GM18520 (cell line): Measurements from ENCODE around the gene RHBDF2.
"Not testable (repeated sequence)": the region's sequence is repeated elsewhere in the genome, so short reads cannot be mapped to it uniquely, and the experiment has no call there.

Experiments
- ATAC-seq: cut with Tn5 transposase; IDR thresholded peaks from one replicate; pipeline ENCODE4 v1.9.1; 2021; ENCODE audit not compliant: unreplicated experiment

Gene RHBDF2

GRCh38 chr17:76538281-76538931 lies 37.2 kb upstream of the RHBDF2 start:
- ATAC-seq, result no peak

GRCh38 chr17:76537578-76538280 lies 36.5 kb upstream of the RHBDF2 start, which contains the start of gene CYGB:
TSS of gene CYGB (minus strand) at chr17:76537709. CDS start at chr17:76537542, 167 bp downstream.
- no peak for ATAC-seq

DNA sequence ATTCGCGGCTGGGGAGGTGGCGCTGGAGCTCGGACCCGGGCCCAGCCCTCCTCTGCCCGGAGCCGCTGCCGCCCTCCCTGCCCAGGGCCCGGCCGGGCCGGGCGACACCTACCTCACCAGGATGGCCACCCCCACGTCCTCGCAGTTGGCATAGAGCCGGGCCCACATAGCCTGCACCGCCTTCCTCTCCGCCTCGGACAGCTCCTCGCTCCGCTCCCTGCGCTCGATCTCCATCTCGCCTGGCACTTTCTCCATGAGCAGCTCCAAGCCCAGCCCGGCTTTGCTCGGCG lies 36.0 kb upstream of the RHBDF2 start:
- ATAC-seq, result no peak

DNA sequence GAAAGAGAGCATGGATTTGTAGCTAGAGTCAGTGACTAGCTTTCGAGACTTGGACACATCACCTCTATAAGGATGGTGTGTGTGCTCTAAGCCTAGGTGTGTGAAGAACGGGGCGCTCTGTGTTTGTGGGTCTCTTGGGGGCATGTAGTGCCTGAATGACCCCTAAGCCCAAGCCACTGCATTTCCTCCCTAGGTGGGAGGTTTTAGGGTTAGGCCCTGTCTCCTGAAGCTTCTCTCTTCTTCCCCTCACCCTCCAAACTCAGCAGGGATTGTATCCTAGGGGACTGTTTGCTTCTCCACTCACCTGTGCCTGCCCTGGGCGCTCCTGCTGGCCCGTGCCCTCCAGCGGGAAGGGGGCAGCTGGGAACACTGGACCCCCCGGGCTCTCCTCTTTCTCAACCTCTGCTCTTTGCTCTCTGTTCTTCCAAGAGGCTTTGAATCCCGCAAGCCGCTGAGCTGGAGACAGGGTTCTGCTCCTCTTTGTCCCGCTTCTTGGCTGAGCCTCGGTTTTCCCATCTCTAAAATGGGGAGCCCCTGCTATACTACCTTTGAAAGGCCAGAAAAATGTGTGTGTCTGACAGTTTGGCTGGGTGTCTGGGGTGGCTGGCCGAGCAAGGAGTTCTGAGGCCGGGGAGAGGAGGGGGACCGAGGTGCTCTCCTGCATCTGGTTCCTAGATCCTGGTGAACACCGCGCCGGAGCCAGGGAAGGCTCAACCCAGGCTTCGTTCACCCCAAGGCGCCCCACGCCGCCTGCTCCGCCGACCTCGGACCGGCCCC lies 35.5 kb upstream of the RHBDF2 start:
- no peak for ATAC-seq

DNA sequence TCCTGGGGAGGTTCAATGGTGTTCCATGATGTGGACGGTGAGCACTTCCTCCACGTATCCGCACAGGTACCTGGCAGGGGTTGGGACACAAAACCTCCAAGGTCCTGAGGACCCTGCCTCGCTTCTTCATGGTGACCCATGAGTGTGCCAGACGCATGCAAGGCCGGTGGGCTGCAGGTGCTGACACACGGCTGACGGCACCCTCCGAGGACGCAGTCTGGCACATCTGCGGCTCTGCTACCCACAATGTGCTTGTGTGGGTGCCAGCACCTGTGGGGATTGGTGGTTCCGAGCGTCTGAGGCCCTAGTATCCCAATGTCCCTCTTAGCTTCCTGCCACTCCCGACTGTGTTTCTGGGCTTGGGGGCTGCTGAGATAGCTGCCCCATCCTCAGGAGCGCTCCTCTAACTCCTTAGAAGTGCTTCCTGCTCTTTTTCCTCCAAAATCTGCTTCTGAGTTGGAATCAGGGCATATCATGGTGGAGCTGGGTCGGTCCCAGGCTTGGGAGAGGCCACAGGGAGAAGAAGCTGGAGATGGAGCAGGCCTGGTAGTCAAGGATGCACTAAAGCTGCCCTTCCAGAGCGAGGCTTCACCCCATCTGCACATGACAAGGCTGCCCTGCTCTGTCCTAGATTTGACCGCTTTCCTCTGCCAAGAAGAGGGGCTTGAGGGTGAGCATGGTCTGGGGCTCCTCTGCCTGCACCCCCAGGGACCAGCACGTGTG lies 34.7 kb upstream of the RHBDF2 start:
- ATAC-seq, result no peak

DNA sequence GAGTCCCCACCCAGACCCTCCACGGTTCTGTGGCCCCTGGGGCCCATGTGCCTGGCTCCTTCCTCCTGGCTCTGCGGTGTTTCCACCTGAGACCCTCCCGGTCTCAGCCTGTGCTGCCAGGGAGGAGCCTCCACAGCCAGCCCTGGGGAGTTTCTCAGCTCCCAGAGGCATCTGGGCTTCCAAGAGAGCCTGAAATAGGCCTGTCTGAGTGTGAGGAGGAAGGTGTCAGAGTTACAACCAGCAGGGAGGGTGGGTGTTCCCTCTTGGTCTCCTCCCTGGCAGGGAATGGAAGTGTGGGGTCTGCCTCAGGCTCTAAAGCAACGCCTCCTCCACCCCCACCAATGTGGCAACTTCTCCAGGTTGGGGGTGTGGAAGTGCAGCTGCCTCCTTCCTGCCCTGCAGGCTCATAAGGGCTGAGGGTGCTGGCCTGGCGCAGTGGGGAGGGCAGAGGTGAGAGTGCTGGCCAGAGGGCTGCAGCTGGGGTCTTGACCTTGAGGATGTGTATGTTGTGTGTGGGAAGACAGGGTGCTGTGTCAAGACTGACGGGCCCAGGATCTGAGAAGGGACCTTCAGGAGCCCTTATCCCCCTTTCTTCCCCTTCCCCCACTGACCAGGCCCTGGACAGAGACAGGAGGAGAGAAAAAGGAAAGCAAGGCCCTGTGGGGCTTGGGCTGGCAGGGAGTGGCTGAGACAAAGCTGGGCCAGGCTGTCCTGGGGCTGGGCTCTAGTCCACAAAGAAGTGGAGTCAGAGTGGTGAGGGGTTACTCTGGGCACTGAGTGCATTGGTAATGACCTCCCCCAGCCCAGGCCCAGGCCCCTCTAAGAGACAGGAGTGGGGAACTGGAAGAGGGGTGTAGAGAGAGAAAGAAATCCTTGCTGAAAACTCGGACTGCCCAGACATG lies 33.9 kb upstream of the RHBDF2 start:
- ATAC-seq, result no peak

DNA sequence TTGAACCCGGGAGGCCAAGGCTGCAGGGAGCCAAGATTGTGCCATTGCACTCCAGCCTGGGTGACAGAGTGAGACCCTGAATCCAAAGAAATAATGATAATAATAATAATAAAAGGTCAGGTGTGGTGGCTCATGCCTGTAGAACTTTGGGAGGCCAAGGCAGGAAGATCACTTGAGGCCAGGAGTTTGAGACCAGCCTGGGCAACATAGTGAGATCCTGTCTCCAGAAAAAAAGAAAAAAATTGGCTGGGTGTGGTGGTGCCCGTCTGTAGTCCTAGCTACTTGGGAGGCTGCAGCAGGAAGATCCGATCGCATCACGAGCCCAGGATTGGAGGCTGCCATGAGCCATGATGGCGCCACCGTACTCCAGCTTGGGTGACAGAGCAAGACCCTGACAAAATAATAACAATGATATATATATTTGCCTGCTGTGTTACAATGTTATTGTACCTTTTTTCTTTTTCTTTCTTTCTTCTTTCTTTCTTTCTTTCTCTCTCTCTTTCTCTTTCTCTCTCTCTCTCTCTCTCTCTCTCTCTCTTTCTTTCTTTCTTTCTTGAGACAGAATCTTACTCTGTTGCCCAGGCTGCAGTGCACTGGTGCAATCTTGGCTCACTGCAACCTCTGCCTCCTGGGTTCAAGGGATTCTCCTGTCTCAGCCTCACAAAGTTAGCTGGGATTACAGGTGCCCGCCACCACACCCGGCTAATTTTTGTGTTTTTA lies 32.6 kb upstream of the RHBDF2 start:
- not testable (repeated sequence) for ATAC-seq

GRCh38 chr17:76532072-76532651 lies 30.9 kb upstream of the RHBDF2 start:
- ATAC-seq, result no peak

DNA sequence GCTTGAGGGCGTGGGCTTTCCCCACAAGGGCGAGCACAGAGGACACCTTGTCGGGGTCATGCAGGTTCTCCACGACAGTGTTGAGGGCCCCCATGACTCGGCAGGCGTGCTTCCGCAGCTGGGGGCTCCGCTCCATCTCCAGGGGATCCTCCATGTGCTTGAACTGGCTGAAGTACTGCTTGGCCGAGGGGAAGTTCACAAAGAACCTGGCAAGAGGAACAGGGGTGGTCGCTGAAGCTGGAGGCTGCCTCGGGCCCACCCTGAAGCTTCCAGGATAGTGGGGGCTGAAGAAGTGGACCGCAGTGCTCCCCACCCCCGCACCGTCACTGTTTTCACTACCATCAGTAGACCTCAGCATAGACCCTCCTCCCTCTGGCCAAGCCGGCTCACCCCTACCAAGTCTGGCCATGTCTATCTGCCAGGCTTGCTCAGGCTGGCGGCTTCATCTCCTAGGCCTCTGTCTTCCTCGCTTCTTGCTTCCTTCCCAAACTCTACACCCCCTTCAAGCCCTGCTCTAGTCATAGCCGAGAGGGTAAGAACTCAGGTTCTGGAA lies 30.3 kb upstream of the RHBDF2 start:
- ATAC-seq, result no peak

GRCh38 chr17:76530811-76531485 lies 29.7 kb upstream of the RHBDF2 start:
- ATAC-seq, result no peak

DNA sequence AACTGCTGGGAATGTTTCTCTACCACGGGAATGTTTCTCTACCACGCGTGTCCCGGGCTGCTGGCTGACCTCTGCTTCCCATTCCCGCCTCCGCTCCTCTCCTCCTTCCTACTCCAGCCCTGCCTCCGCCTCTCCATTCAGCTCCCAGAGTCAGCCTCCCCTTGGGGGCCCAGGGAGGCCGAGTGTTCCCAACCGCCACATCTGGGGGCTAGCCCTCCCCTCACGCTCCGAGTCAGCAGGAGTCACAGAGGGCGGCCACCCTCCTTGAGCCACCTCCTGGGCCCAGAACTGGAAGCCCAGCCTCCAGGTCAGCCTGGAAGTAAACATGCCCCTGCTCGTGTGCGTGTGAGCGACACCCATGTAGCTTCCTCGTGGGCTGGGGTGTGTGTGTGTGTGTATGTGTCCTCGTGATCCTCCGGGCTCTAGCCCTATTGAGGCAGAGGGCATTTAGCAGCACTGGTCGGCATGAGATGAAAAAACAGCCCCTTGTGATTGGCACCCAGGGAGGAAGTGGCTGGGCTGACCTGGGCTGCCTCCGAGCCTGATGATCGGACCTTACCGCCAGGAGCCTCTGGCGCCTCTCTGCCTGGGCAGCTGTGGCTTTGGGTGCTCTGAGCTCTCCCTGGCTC lies 29.0 kb upstream of the RHBDF2 start:
- ATAC-seq, result no peak

DNA sequence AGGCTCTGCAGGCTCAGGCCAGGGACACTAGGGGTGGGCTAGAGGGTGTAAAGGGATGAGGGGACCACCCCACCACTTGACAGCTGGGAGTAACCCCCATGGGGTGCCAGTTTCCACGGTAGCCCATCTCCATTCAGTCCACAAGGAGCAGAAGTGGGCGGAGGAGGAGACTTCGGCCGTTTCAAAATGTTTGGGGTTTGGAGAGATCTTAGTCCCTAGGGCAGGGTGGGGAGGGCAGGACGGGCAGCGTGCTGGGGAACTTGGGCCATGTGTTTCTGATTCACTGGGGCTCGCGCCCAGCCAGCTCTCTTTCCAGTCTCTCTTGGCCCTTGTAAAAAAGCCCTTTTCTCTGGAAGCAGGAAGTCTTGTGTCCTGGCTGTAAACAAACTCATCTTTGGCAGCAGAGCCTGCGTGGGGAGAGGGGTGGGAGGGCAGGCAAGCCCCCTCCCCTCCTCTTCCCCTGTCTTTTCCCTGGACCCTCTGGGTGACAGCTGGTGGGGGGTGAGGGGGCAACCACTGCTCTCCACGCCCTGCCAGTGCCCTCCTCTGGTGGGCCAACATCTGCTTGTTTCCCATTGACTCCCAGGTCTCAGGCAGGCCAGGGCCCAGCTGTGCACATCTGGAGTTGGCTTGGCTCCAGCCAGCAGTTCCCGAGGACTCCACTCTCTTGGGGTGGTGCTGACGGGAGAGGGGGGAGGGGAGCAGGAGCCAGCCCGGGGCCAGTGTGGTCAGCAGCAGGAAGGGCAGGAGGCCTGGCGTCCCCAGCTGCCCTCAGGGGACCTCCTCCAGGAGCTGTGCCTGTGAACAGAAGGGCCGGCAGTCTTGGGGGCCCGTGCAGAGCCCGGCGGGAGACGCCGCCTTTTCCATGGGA lies 28.2 kb upstream of the RHBDF2 start:
- no peak for ATAC-seq

DNA sequence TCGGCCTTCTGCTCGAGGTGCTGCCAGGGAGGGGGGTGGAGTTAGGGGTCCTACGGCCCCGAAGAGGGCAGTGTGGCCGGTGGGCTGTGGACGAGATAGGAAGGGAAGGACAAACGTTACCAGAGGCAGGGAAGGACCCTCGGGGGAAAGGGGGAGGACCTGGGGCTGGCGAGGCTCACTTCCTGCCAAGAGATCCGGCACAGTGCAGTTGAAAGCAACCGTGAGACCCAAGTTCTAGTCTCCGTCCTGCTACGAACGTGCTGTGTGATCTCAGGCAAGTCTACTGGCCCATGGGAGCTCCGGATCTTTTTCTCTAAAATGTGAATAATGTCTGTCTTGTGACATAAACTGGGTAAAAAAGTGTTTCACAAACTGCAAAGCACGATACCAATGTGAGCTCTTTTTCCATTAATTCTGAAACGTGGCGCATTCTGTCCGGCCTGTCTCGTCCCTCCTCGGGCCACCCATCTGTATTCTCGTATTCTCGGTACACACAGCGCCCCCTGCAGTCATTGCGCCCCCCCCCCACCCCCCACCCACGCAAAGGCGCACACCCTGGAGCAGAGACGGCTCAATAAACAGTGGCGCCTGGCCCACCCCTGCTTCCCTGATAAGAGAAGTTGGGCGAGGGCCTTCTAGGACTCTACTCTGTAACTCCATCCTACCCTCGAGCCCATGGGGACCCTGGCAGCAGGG lies 27.5 kb upstream of the RHBDF2 start:
- no peak for ATAC-seq

DNA sequence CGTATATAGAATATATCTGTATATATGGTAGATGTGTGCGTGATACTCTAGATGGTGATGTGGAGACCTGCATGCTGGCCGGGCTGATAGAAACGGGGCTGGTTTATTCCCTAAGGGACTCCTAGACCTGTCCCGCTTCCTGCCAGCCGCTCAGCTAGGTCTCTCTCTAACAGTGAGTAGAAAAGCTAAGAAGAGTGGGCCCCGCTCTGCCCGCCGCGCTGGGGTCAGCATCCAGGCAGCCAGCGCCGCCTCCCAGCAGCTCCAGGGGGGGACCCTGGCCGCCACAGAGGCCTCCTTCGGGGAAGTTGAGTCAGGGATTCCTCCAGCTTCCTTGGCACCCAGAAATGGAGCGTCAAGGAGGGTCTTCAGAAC lies 26.9 kb upstream of the RHBDF2 start:
- no peak for ATAC-seq

GRCh38 chr17:76527430-76528111 lies 26.3 kb upstream of the RHBDF2 start:
- ATAC-seq, result no peak

DNA sequence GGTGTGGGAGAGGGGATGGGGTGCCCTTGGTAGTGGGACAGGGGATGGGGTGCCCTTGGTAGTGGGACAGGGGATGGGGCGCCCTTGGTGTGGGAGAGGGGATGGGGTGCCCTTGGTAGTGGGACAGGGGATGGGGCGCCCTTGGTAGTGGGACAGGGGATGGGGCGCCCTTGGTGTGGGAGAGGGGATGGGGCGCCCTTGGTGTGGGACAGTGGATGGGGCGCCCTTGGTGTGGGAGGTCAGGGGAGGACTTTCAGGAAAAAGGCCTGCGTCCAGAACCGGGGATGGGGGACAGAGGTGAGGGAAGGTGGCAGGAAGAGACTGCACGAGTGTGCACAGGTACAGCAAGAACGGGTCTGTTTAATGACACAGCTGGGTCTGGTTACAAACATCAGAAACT lies 25.8 kb upstream of the RHBDF2 start:
- ATAC-seq, result not testable (repeated sequence)
